ENCODE results near the gene RGS5.
"Not testable (repeated sequence)": the region's sequence is repeated elsewhere in the genome, so short reads cannot be mapped to it uniquely, and the experiment has no call there.

RGS5 gene, protein sequence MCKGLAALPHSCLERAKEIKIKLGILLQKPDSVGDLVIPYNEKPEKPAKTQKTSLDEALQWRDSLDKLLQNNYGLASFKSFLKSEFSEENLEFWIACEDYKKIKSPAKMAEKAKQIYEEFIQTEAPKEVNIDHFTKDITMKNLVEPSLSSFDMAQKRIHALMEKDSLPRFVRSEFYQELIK

DNA sequence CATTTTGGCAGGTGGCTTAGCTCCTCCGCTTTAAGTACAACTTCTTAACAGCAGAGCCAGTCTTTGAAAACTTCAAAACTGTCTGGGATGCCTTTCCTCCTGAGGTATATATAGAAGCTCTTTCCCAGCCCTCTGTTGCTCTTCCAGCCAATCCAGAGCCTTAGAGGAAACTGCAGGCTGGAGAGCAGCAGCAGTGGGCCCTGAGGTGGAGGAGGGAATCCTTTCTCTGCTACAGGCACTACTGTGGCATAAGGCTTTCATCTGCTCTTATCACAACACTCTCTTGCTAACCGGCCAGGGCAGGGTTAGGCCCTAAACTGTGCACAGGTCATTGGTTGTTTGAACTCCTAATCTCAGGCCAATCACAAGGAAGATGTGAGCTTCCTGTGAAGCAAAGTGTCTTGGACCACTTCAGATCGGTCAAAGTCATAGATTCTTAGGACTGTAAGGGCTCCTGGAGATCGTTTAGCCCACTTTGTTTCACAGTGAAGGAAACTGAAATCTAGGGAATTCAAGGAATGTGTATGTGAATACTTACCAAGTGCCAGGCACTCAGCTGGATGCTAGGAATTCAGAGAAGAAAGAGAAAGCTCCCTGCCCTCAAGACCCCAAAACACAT, at the start of gene RGS5:
Gene RGS5, minus strand, starts transcription at position 84 of the 619 bp plus-strand sequence. Its CDS starts 81 bp downstream, at position 3.
- no peak within 1 kb of the TSS for H3K27ac Mint-ChIP-seq
- intact Hi-C loops (cut with micrococcal nuclease) = no loop called here
- no peak within 1 kb of the TSS for H3K4me3 Mint-ChIP-seq
- no peaks in the 10 kb centered on the region for H3K36me3 Mint-ChIP-seq (ENCODE audit: low read depth)
- no peaks in the 10 kb centered on the region for H3K27me3 Mint-ChIP-seq
- no peaks in the 10 kb centered on the region for H3K9me3 Mint-ChIP-seq
- H3K4me1 Mint-ChIP-seq (ENCODE audit: low read depth) = no peaks in the 10 kb centered on the region

DNA sequence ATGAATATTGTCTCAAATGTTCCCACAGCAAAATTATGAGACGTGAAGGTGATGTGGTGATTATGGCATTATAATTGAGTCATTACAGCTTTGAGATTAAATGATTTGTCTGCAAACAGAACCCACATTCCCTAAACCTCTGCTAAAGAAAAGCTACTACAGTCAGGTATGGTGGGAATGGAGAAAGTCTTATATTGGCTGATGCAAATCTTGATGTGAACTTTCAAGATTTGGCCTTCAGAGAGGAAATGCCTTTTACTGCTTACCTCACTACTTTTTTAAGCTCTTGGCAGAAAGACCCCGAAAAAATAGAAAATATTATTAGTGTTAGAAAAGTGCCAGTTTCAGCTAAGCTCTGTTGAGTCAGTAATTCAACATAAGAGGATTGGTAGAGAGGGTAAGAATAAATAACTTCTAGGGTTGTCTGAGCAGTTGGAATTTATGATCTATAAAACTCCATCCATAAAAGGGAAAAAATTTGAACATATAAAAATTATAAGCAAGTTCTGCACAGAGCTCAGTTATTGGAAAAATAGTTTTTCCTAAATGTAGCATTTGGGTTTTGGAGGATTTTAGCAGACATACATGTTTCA, 47.8 kb upstream of the RGS5 start:
- no peaks in the 10 kb centered on the region for H3K9me3 Mint-ChIP-seq
- H3K27me3 Mint-ChIP-seq = no peaks in the 10 kb centered on the region
- no peaks in the 10 kb centered on the region for H3K36me3 Mint-ChIP-seq (ENCODE audit: low read depth)
- H3K4me1 Mint-ChIP-seq (ENCODE audit: low read depth) = no peaks in the 10 kb centered on the region
- no peak overlapping the region for H3K4me3 Mint-ChIP-seq
- intact Hi-C loops (cut with micrococcal nuclease) = no loop called here
- no peak overlapping the region for H3K27ac Mint-ChIP-seq

DNA sequence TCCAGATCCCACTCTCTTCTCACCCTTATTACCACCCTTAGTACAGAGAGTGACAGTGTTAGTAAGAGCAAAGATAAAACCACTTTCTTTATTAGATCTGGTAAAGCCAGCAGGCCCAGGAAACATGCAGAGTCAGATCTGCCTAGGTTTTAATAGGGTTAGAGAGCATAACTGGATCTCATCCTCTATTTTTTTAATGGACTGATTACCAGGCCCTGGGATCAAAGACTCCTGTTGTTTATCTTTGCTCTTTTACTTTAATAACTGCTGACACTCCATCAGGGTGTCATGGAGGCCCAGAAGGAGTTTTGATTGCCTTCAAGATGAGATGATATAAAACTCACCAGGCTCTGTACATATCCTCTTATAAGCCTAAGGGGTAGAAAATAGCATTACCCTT, 45.3 kb upstream of the RGS5 start:
- no peak overlapping the region for H3K4me3 Mint-ChIP-seq
- intact Hi-C loops (cut with micrococcal nuclease) = no loop called here
- no peak overlapping the region for H3K27ac Mint-ChIP-seq
- H3K4me1 Mint-ChIP-seq (ENCODE audit: low read depth) = no peaks in the 10 kb centered on the region
- no peaks in the 10 kb centered on the region for H3K36me3 Mint-ChIP-seq (ENCODE audit: low read depth)
- H3K9me3 Mint-ChIP-seq = no peaks in the 10 kb centered on the region
- no peaks in the 10 kb centered on the region for H3K27me3 Mint-ChIP-seq

DNA sequence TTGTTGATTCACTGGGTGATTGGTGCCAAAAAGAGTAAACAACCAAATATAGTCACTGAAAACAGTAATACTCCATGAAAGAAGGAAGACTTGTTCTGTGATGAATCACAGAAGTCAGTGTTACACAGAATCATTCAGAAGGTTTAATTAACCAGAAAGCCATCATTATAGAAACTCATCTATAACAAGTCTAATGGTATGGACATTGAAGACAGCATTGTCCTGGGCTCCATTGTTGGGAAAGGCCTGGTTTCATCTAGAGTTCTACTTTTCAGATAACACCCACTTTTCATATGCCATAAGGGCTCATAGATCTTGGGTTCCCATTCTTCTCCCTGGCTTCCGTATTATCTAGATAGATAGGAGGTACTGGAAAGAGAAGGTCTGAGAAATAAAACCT, 41.9 kb upstream of the RGS5 start:
- H3K27ac Mint-ChIP-seq; H3K9me3 Mint-ChIP-seq; H3K4me3 Mint-ChIP-seq; intact Hi-C loops (cut with micrococcal nuclease); H3K27me3 Mint-ChIP-seq; H3K4me1 Mint-ChIP-seq (ENCODE audit: low read depth); H3K36me3 Mint-ChIP-seq (ENCODE audit: low read depth): not testable (repeated sequence)

DNA sequence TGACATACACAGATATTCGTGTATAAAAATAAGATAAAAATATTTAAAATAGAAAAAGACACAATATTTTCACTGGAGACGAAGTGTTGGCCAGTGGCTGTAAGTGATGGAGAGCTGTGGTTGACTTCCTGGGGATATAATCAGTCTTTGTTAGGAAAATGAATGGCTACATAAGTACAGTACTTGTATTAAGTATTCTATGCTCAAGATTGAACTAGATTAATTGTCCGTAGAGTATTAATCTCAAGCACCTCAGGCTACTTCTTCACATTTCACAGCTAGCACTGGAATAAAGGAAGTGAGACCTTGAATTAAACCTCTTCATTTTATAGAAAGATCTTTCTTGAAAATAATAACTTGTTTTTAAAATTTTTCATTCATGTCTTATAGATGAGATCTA, 39.0 kb upstream of the RGS5 start:
- H3K4me1 Mint-ChIP-seq (ENCODE audit: low read depth) = no peaks in the 10 kb centered on the region
- intact Hi-C loops (cut with micrococcal nuclease) = no loop called here

DNA sequence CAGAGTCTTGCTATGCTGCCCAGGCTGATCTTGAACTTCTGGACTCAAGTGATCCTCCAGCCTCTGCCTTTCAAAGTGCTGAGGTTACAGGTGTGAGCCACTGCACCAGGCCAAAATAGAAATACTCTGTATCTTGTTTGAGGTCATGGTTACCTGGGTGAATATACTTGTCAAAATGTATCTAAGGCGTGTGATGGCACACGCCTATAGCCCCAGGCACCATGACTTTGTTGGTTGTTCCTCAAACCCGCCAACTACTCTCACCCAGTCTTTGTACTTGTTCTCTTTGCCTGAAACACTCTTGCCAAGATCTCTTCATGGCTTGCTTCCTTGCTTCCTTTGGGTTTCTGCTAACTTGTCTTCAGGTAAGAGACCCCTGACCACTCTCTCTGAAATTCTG, 38.0 kb upstream of the RGS5 start:
- Mint-ChIP-seq H3K9me3 (peaks cover 9% of the 10 kb centered on the region), H3K4me3 (no peak overlapping the region), H3K4me1 (ENCODE audit: low read depth) (no peaks in the 10 kb centered on the region), H3K27ac (no peak overlapping the region), H3K27me3 (no peaks in the 10 kb centered on the region), H3K36me3 (ENCODE audit: low read depth) (no peaks in the 10 kb centered on the region)
- intact Hi-C loops (cut with micrococcal nuclease) = no loop called here

More for the DNA sequence above, 39.0 kb upstream of the RGS5 start:
- H3K27me3 Mint-ChIP-seq = no peaks in the 10 kb centered on the region
- H3K4me3 Mint-ChIP-seq = no peak overlapping the region
- H3K9me3 Mint-ChIP-seq = peaks cover 7% of the 10 kb centered on the region
- no peaks in the 10 kb centered on the region for H3K36me3 Mint-ChIP-seq (ENCODE audit: low read depth)
- no peak overlapping the region for H3K27ac Mint-ChIP-seq

DNA sequence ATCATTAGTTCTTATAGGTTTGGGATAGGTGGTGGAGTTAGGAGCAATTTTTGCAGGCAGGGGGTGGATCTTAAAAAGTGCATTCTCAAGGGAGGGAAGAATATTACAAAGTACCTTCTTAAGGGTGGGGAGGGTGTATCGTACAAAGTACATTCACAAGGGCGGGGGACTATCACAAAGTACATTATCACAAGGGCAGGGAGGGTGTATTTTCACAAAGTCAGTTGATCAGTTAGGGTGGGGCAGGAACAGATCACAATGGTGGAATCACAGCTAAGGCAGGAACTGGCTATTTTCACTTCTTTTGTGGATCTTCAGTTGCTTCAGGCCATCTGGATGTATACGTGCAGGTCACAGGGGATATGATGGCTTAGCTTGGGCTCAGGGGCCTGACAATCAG, 30.9 kb upstream of the RGS5 start:
- H3K9me3 Mint-ChIP-seq = peaks cover 16% of the 10 kb centered on the region
- H3K27me3 Mint-ChIP-seq; intact Hi-C loops (cut with micrococcal nuclease); H3K4me1 Mint-ChIP-seq (ENCODE audit: low read depth); H3K27ac Mint-ChIP-seq; H3K4me3 Mint-ChIP-seq; H3K36me3 Mint-ChIP-seq (ENCODE audit: low read depth): not testable (repeated sequence)

DNA sequence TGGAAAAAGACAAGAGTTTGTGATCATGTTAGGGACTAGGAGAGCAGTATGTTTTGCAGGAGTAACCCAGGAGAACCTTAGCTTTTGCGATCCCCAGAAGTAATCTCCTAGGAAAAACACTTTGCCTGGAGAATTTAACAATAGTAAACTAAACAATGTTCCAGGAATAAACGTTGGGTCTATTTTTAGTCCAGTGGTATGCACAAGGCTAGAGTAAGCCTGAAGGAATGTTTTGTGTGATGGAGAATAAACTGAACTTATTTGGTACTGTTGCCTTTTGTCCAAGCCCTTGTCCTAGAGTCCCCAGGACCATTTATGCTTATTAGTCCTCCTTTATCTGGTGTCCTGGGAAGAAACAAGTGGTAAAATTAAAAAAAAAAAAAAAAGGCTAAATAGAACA, 28.7 kb upstream of the RGS5 start:
- no peak overlapping the region for H3K27ac Mint-ChIP-seq
- H3K4me1 Mint-ChIP-seq (ENCODE audit: low read depth) = no peaks in the 10 kb centered on the region
- H3K36me3 Mint-ChIP-seq (ENCODE audit: low read depth) = no peaks in the 10 kb centered on the region
- H3K27me3 Mint-ChIP-seq = no peaks in the 10 kb centered on the region
- intact Hi-C loops (cut with micrococcal nuclease) = no loop called here
- peaks cover 9% of the 10 kb centered on the region for H3K9me3 Mint-ChIP-seq
- no peak overlapping the region for H3K4me3 Mint-ChIP-seq

DNA sequence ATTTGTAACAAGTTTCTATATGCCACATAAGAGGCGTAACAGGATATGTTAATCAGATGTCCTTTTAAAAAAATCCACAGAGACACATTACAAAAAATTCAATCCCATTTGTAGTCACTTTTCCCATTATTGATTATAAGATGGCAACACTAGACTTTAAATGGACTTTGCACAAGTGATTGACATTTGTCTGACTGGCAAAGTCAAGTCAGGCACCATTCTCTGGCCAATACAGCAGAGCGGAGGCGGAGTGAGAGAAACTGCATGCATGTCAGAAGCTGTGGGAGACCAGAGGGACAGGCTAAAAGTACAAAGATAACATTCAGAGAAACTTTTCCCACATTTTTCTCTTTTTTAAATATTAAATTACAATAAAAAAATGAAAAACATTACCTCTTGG, 28.1 kb upstream of the RGS5 start:
- Mint-ChIP-seq H3K27me3 (no peaks in the 10 kb centered on the region), H3K4me3 (no peak overlapping the region), H3K27ac (no peak overlapping the region), H3K36me3 (ENCODE audit: low read depth) (no peaks in the 10 kb centered on the region), H3K9me3 (peaks cover 9% of the 10 kb centered on the region), H3K4me1 (ENCODE audit: low read depth) (no peaks in the 10 kb centered on the region)
- intact Hi-C loops (cut with micrococcal nuclease) = no loop called here

DNA sequence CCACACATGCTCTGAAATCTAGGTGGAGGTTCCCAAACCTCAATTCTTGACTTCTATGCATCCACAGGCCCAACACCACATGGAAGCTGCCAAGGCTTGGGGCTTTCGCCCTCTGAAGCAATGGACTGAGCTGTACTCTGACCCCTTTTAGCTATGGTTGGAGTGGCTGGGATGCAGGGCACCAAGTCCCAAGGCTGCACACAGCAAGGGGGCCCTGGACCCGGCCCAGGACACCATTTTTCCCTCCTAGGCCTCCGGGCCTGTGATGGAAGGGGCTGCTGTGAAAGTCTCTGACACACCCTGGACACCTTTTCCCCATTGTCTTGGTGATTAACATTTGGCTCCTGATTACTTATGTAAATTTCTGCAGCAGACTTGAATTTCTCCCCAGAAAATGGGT, 25.6 kb upstream of the RGS5 start:
- H3K9me3 Mint-ChIP-seq; H3K4me1 Mint-ChIP-seq (ENCODE audit: low read depth); intact Hi-C loops (cut with micrococcal nuclease): not testable (repeated sequence)

DNA sequence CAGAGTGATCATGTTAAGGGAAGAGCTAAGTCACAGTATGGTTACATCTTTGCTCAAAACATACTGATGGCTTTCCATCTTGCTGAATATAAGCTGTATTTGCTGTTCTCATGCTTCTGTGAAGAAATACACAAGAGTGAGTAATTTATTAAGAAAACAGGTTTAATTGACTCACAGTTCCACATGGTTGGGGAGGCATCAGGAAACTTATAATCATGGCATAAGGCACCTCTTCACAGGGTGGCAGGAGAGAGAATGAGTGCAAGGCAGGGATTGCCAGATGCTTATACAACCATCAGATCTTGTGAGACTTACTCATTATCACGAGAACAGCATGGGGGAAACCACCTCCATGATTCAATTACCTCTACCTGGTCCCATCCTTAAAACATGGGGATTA, 24.4 kb upstream of the RGS5 start:
- Mint-ChIP-seq H3K9me3 (no peaks in the 10 kb centered on the region), H3K27ac (no peak overlapping the region), H3K4me3 (no peak overlapping the region), H3K4me1 (ENCODE audit: low read depth) (no peaks in the 10 kb centered on the region), H3K27me3 (no peaks in the 10 kb centered on the region), H3K36me3 (ENCODE audit: low read depth) (no peaks in the 10 kb centered on the region)
- intact Hi-C loops (cut with micrococcal nuclease) = no loop called here

More for the DNA sequence above, 25.6 kb upstream of the RGS5 start:
- not testable (repeated sequence) for H3K27ac Mint-ChIP-seq; H3K27me3 Mint-ChIP-seq; H3K36me3 Mint-ChIP-seq (ENCODE audit: low read depth); H3K4me3 Mint-ChIP-seq

DNA sequence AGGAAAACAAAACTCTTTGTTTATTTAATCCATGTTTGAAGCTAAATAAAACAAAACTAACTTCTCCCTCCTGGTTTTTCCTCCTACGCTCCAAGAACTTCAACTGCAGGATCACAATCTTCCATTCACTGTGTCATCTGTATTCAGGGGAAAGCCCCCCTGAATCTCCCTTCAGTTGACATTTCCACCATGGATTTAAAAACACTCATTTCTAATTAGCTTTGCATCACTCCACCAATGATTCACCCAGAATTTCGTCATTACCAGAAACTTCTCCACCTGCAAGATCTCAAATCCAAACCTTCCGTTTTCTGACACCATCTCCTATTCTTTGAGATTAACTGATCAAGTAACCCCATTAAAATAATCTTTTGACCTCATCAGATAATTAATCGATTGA, 10.9 kb upstream of the RGS5 start:
- Mint-ChIP-seq H3K27ac (no peak overlapping the region), H3K27me3 (peaks cover 3% of the 10 kb centered on the region), H3K4me1 (ENCODE audit: low read depth) (no peaks in the 10 kb centered on the region), H3K36me3 (ENCODE audit: low read depth) (no peaks in the 10 kb centered on the region), H3K4me3 (no peak overlapping the region), H3K9me3 (no peaks in the 10 kb centered on the region)
- intact Hi-C loops (cut with micrococcal nuclease) = no loop called here

DNA sequence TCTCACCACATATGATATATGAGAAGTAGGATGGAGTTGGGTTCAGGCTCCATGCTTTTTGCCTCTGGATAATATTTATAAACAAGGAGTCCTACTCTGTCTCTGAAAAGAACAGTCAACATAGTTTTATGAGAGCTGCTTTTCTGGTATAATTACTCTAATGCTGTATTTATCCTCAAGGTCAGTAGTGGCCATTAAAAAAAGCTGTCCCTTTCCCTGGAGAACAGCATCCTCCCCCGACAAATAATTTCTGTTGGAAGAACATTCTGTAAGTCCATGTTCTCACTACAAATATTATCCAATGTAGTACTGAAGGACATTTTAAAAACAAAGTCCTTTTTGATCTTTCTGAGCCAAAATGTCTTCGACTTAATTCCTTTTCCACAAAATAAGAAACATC, 9.0 kb upstream of the RGS5 start:
- Mint-ChIP-seq H3K27ac (no peak overlapping the region), H3K9me3 (no peaks in the 10 kb centered on the region), H3K36me3 (ENCODE audit: low read depth) (no peaks in the 10 kb centered on the region), H3K4me3 (no peak overlapping the region), H3K4me1 (ENCODE audit: low read depth) (no peaks in the 10 kb centered on the region), H3K27me3 (peaks cover 3% of the 10 kb centered on the region)
- intact Hi-C loops (cut with micrococcal nuclease) = no loop called here

DNA sequence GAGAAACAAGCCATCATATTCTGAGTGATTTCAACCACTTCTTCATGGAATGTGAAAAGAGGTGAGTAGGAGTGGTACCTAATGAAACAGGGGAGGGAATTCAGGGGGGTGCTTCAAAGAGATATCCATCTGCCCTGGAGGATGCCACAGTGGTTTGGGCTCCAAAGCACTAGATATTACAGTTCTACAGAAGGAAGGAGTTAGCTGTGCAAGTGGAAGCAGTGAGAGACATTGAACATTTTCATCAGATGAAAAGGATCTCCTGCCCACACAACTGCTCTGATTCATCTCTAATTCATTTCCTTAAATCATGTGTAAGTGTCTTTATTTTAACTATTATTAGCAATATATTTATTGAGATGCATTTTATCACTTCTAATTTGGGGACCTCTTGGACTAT, 2.8 kb upstream of the RGS5 start:
- Mint-ChIP-seq H3K27me3 (peaks cover 3% of the 10 kb centered on the region), H3K9me3 (no peaks in the 10 kb centered on the region), H3K36me3 (ENCODE audit: low read depth) (no peaks in the 10 kb centered on the region), H3K4me3 (no peak overlapping the region), H3K4me1 (ENCODE audit: low read depth) (no peaks in the 10 kb centered on the region), H3K27ac (no peak overlapping the region)
- intact Hi-C loops (cut with micrococcal nuclease) = no loop called here

DNA sequence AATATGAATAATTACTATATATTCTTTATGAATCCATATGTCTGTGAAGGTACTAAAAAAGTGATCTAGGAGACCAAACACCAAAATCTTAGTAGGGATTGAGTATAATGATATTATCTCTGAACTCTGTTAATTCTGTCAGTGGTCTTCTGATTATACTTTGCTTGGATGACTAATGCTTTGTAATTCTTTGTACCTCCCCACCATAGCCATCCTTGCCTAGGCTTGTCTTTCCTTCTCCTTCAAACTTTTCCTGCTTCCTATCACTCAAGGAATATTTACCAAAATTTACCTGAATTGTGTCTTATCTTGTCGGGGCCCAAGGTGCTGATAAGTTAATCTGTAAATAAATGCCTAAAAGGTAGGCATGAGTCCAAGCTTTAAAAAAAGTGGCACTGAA, 845 bp upstream of the RGS5 start:
- Mint-ChIP-seq H3K4me3 (no peak overlapping the region), H3K27ac (no peak overlapping the region), H3K4me1 (ENCODE audit: low read depth) (no peaks in the 10 kb centered on the region), H3K36me3 (ENCODE audit: low read depth) (no peaks in the 10 kb centered on the region), H3K27me3 (no peaks in the 10 kb centered on the region), H3K9me3 (no peaks in the 10 kb centered on the region)
- intact Hi-C loops (cut with micrococcal nuclease) = no loop called here
